ENCODE measurements around the gene UBE3D.

The UBE3D gene

GRCh38 chr6:82978362-82978945 lies 87.2 kb downstream of the UBE3D start:
- H3K27ac ChIP-seq (ENCODE audit: low read length), result no peak overlapping the region
- no peaks in the 10 kb centered on the region for H3K27me3 ChIP-seq (ENCODE audit: control insufficient read depth in 1 of 2, insufficient read depth in 2 of 2, low read length in 2 of 2)
- no peak overlapping the region for H3K4me3 ChIP-seq (ENCODE audit: low read length in 2 of 2)
- no peaks in the 10 kb centered on the region for H3K4me1 ChIP-seq (ENCODE audit: control insufficient read depth, insufficient read depth, low read length)
- no peak overlapping the region for H3K9ac ChIP-seq (ENCODE audit: low read length in 2 of 2)
- H3K9me3 ChIP-seq (ENCODE audit: control insufficient read depth in 2 of 2, low read length in 2 of 2), result no peaks in the 10 kb centered on the region
- H3K36me3 ChIP-seq (ENCODE audit: control insufficient read depth in 2 of 2, insufficient read depth in 2 of 2, low read length in 2 of 2), result no peaks in the 10 kb centered on the region

- no peak overlapping the region for H3K4me3 ChIP-seq (ENCODE audit: low read length in 2 of 2)
- H3K4me1 ChIP-seq (ENCODE audit: control insufficient read depth, insufficient read depth, low read length), result no peaks in the 10 kb centered on the region
- H3K27ac ChIP-seq (ENCODE audit: low read length), result no peak overlapping the region
Measured at GRCh38 chr6:82976179-82976578, 89.5 kb downstream of the UBE3D start.

DNA sequence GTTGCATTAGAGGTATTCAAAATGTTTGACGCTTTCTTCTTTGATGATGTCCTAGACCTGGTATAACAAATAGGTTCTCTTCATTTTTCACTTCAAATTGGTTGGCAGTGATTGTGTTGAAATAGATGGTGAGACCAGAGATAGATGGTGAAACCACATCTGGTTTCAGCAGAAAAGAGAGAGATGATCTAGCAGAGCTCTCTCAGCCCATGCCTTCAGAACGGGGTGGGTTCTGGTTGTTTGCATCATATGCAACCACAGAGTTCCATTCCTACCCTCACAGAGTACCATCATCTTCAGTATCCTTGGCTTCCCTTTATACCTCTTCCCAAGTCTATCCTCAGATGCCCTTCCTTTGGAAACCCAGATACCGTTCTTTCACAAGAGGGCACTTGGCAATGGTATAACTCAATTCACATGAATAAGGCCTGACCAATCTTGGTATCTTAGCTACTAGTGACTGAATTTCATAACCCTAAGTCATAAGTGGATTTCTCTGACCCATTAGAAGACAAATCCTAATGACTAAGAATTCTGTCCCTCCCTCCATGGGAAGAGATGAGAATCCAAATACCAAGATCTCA lies 93.7 kb downstream of the UBE3D start:
- H3K9me3 ChIP-seq (ENCODE audit: control insufficient read depth in 2 of 2, low read length in 2 of 2), result no peaks in the 10 kb centered on the region
- no peaks in the 10 kb centered on the region for H3K27me3 ChIP-seq (ENCODE audit: control insufficient read depth in 1 of 2, insufficient read depth in 2 of 2, low read length in 2 of 2)
- no peak overlapping the region for H3K4me3 ChIP-seq (ENCODE audit: low read length in 2 of 2)
- no peaks in the 10 kb centered on the region for H3K4me1 ChIP-seq (ENCODE audit: control insufficient read depth, insufficient read depth, low read length)
- H3K36me3 ChIP-seq (ENCODE audit: control insufficient read depth in 2 of 2, insufficient read depth in 2 of 2, low read length in 2 of 2), result no peaks in the 10 kb centered on the region
- no peak overlapping the region for H3K27ac ChIP-seq (ENCODE audit: low read length)
- H3K9ac ChIP-seq (ENCODE audit: low read length in 2 of 2), result no peak overlapping the region

More at GRCh38 chr6:82976179-82976578, 89.5 kb downstream of the UBE3D start:
- no peaks in the 10 kb centered on the region for H3K36me3 ChIP-seq (ENCODE audit: control insufficient read depth in 2 of 2, insufficient read depth in 2 of 2, low read length in 2 of 2)
- no peak overlapping the region for H3K9ac ChIP-seq (ENCODE audit: low read length in 2 of 2)
- no peaks in the 10 kb centered on the region for H3K9me3 ChIP-seq (ENCODE audit: control insufficient read depth in 2 of 2, low read length in 2 of 2)
- no peaks in the 10 kb centered on the region for H3K27me3 ChIP-seq (ENCODE audit: control insufficient read depth in 1 of 2, insufficient read depth in 2 of 2, low read length in 2 of 2)

GRCh38 chr6:82970839-82971238 lies 94.8 kb downstream of the UBE3D start:
- Histone ChIP-seq H3K9ac (ENCODE audit: low read length in 2 of 2) (no peak overlapping the region), H3K4me1 (ENCODE audit: control insufficient read depth, insufficient read depth, low read length) (no peaks in the 10 kb centered on the region), H3K4me3 (ENCODE audit: low read length in 2 of 2) (no peak overlapping the region), H3K36me3 (ENCODE audit: control insufficient read depth in 2 of 2, insufficient read depth in 2 of 2, low read length in 2 of 2) (no peaks in the 10 kb centered on the region), H3K9me3 (ENCODE audit: control insufficient read depth in 2 of 2, low read length in 2 of 2) (no peaks in the 10 kb centered on the region), H3K27ac (ENCODE audit: low read length) (no peak overlapping the region), H3K27me3 (ENCODE audit: control insufficient read depth in 1 of 2, insufficient read depth in 2 of 2, low read length in 2 of 2) (no peaks in the 10 kb centered on the region)

- no peak overlapping the region for H3K4me3 ChIP-seq (ENCODE audit: low read length in 2 of 2)
- H3K27ac ChIP-seq (ENCODE audit: low read length), result no peak overlapping the region
- no peaks in the 10 kb centered on the region for H3K27me3 ChIP-seq (ENCODE audit: control insufficient read depth in 1 of 2, insufficient read depth in 2 of 2, low read length in 2 of 2)
- H3K36me3 ChIP-seq (ENCODE audit: control insufficient read depth in 2 of 2, insufficient read depth in 2 of 2, low read length in 2 of 2), result no peaks in the 10 kb centered on the region
- H3K9ac ChIP-seq (ENCODE audit: low read length in 2 of 2), result no peak overlapping the region
- no peaks in the 10 kb centered on the region for H3K9me3 ChIP-seq (ENCODE audit: control insufficient read depth in 2 of 2, low read length in 2 of 2)
- no peaks in the 10 kb centered on the region for H3K4me1 ChIP-seq (ENCODE audit: control insufficient read depth, insufficient read depth, low read length)
Measured at GRCh38 chr6:82968708-82969107, 96.9 kb downstream of the UBE3D start.

GRCh38 chr6:82963191-82963925 lies 102.3 kb downstream of the UBE3D start:
- H3K36me3 ChIP-seq (ENCODE audit: control insufficient read depth in 2 of 2, insufficient read depth in 2 of 2, low read length in 2 of 2), result no peaks in the 10 kb centered on the region
- no peaks in the 10 kb centered on the region for H3K9me3 ChIP-seq (ENCODE audit: control insufficient read depth in 2 of 2, low read length in 2 of 2)
- no peak overlapping the region for H3K27ac ChIP-seq (ENCODE audit: low read length)
- no peaks in the 10 kb centered on the region for H3K27me3 ChIP-seq (ENCODE audit: control insufficient read depth in 1 of 2, insufficient read depth in 2 of 2, low read length in 2 of 2)
- H3K4me3 ChIP-seq (ENCODE audit: low read length in 2 of 2), result no peak overlapping the region
- H3K4me1 ChIP-seq (ENCODE audit: control insufficient read depth, insufficient read depth, low read length), result no peaks in the 10 kb centered on the region
- H3K9ac ChIP-seq (ENCODE audit: low read length in 2 of 2), result no peak overlapping the region

DNA sequence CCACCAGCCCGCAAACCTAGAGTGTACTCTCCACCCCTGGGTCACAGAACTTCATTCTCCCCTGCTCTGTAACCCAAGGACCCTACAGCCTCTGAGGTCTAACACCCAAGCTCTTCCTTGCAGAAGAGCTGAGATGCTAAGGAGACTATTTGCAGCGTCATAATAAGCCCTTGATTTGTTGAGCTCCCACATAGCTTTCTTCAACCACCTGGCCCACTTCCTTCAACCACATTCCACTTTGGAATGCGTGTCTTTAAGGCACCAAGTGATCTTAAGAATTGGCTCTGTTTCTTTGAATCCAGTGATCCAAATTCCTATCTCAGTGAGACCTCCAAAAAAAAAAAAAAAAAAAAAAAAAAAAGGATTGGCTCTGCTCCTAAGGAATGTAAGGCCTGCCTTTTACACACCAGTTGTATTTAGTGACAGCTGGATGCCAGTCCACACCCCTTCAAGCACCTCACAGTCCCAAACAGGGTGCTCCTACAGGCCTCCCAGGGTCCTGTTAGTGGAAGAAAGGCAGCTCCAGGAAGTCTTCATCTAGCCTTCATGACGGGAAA lies 106.2 kb downstream of the UBE3D start:
- no peaks in the 10 kb centered on the region for H3K36me3 ChIP-seq (ENCODE audit: control insufficient read depth in 2 of 2, insufficient read depth in 2 of 2, low read length in 2 of 2)
- no peak overlapping the region for H3K9ac ChIP-seq (ENCODE audit: low read length in 2 of 2)
- H3K9me3 ChIP-seq (ENCODE audit: control insufficient read depth in 2 of 2, low read length in 2 of 2), result no peaks in the 10 kb centered on the region
- H3K4me3 ChIP-seq (ENCODE audit: low read length in 2 of 2), result no peak overlapping the region
- H3K27ac ChIP-seq (ENCODE audit: low read length), result no peak overlapping the region
- no peaks in the 10 kb centered on the region for H3K4me1 ChIP-seq (ENCODE audit: control insufficient read depth, insufficient read depth, low read length)
- H3K27me3 ChIP-seq (ENCODE audit: control insufficient read depth in 1 of 2, insufficient read depth in 2 of 2, low read length in 2 of 2), result no peaks in the 10 kb centered on the region

- Histone ChIP-seq H3K27me3 (ENCODE audit: control insufficient read depth in 1 of 2, insufficient read depth in 2 of 2, low read length in 2 of 2) (no peaks in the 10 kb centered on the region), H3K36me3 (ENCODE audit: control insufficient read depth in 2 of 2, insufficient read depth in 2 of 2, low read length in 2 of 2) (no peaks in the 10 kb centered on the region), H3K4me1 (ENCODE audit: control insufficient read depth, insufficient read depth, low read length) (no peaks in the 10 kb centered on the region), H3K9ac (ENCODE audit: low read length in 2 of 2) (no peak overlapping the region), H3K9me3 (ENCODE audit: control insufficient read depth in 2 of 2, low read length in 2 of 2) (no peaks in the 10 kb centered on the region), H3K4me3 (ENCODE audit: low read length in 2 of 2) (no peak overlapping the region), H3K27ac (ENCODE audit: low read length) (no peak overlapping the region)
Measured at GRCh38 chr6:82958551-82958950, 107.1 kb downstream of the UBE3D start.

GRCh38 chr6:82957868-82958245 lies 107.8 kb downstream of the UBE3D start:
- Histone ChIP-seq H3K9me3 (ENCODE audit: control insufficient read depth in 2 of 2, low read length in 2 of 2) (no peaks in the 10 kb centered on the region), H3K27me3 (ENCODE audit: control insufficient read depth in 1 of 2, insufficient read depth in 2 of 2, low read length in 2 of 2) (no peaks in the 10 kb centered on the region), H3K4me3 (ENCODE audit: low read length in 2 of 2) (no peak overlapping the region), H3K9ac (ENCODE audit: low read length in 2 of 2) (no peak overlapping the region), H3K36me3 (ENCODE audit: control insufficient read depth in 2 of 2, insufficient read depth in 2 of 2, low read length in 2 of 2) (no peaks in the 10 kb centered on the region), H3K4me1 (ENCODE audit: control insufficient read depth, insufficient read depth, low read length) (no peaks in the 10 kb centered on the region), H3K27ac (ENCODE audit: low read length) (no peak overlapping the region)

DNA sequence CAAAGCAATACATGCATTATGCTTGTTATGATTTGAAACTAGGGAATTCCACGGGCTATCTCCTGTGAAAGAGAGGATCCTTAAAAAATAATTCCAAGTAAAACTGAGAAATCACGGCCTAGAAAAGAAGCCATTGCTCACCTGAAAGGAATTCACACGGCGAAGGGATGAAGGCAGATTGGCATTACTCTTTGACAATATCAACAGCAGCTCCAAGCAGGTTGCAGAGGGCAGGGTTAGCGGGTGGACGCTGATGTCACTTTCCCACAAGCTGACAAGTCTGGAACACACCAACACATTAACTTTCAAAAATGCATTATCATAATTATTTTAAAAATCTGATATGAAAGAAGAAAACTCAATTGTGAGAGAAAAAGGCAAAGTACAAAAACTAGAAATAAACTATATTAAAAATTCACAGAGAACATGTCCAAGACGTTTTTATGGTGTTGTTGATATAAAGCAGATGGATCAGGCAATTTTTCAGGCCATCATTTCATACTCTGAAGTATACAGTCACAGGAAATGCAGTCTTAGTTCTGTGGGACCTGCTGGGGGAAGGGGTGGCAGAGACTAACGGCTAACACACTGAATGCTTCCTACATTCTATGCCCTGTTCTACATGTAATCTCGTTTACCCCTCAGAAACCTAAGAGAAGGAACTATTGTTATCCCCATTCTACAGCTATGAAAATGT lies 108.3 kb downstream of the UBE3D start:
- Histone ChIP-seq H3K27ac (ENCODE audit: low read length) (no peak overlapping the region), H3K4me1 (ENCODE audit: control insufficient read depth, insufficient read depth, low read length) (no peaks in the 10 kb centered on the region)

More for the DNA sequence above, 108.3 kb downstream of the UBE3D start:
- Histone ChIP-seq H3K36me3 (ENCODE audit: control insufficient read depth in 2 of 2, insufficient read depth in 2 of 2, low read length in 2 of 2) (no peaks in the 10 kb centered on the region), H3K9ac (ENCODE audit: low read length in 2 of 2) (no peak overlapping the region), H3K4me3 (ENCODE audit: low read length in 2 of 2) (no peak overlapping the region), H3K9me3 (ENCODE audit: control insufficient read depth in 2 of 2, low read length in 2 of 2) (no peaks in the 10 kb centered on the region), H3K27me3 (ENCODE audit: control insufficient read depth in 1 of 2, insufficient read depth in 2 of 2, low read length in 2 of 2) (no peaks in the 10 kb centered on the region)

Data from stomach smooth muscle (tissue), 2 donors.